A673 (cell line): ENCODE measurements around the gene AFF2. TPM values are rescaled to one million over a fixed set of nuclear protein-coding genes. Genes with fewer than 3 reads are reported as not detected.
A peak's percentile ranks its signal among the peaks of the same experiment; 100 is the strongest.

Experiments
- Bru-seq: library from RNA; stranded (reverse); fragments of 400-500 nt; gene quantifications from one replicate; lab custom pipeline; 2021; lab: Mats Ljungman, UMichigan
- BruChase-seq, 2 experiments: library from RNA; stranded (reverse); fragments of 400-500 nt; gene quantifications; one replicate each; lab custom pipeline; 2021; lab: Mats Ljungman, UMichigan
- BruUV-seq: library from RNA; stranded (reverse); fragments of 400-500 nt; replicated peaks from 2 replicates; lab custom pipeline; 2021; lab: Mats Ljungman, UMichigan
- CTCF ChIA-PET: fragments of 300-600 bp; sonication (Branson Sonifier 250); formaldehyde crosslinking; loops from one replicate; lab custom pipeline; 2022; ENCODE audit warnings: antibody characterized with exemption; lab: Charles Lee
- POLR2A ChIA-PET: fragments of 300-600 bp; sonication (Branson Sonifier 250); formaldehyde crosslinking; loops from one replicate; lab custom pipeline; 2022; ENCODE audit warnings: antibody characterized with exemption; ENCODE audit not compliant: low non-redundant PET; lab: Charles Lee
- DNase-seq: peaks from one replicate; pipeline ENCODE4 v3.0.0-alpha.2; 2015; ENCODE audit warnings: low spot score
- H3K27ac ChIP-seq: fragments of 200-600 bp; sonication (generic); 2 replicates; pipeline ENCODE4 v1.5.1; 2016; ENCODE audit warnings: mixed run types, low read depth, mild to moderate bottlenecking, mixed read lengths, antibody characterized with exemption, low read length; ENCODE audit not compliant: poor library complexity, severe bottlenecking
- H3K27me3 ChIP-seq: fragments of 200-600 bp; sonication (generic); replicated peaks from 2 replicates; pipeline ENCODE4 v1.6.1; 2017; ENCODE audit warnings: mixed run types, low read depth, mild to moderate bottlenecking, mixed read lengths, antibody characterized with exemption, low read length; ENCODE audit not compliant: insufficient read depth, poor library complexity
- H3K36me3 ChIP-seq: fragments of 200-600 bp; sonication (generic); 2 replicates; pipeline ENCODE4 v1.6.1; 2016; ENCODE audit warnings: mixed run types, mild to moderate bottlenecking, mixed read lengths, antibody characterized with exemption, low read length; ENCODE audit not compliant: insufficient read depth, poor library complexity, severe bottlenecking
- H3K4me1 ChIP-seq: fragments of 200-600 bp; sonication (generic); 2 replicates; pipeline ENCODE4 v1.6.1; 2017; ENCODE audit warnings: mixed run types, mild to moderate bottlenecking, mixed read lengths, antibody characterized with exemption, low read length; ENCODE audit not compliant: insufficient read depth, poor library complexity, severe bottlenecking
- H3K4me3 ChIP-seq: fragments of 200-600 bp; sonication (generic); 2 replicates; pipeline ENCODE4 v1.5.1; 2016; ENCODE audit warnings: low read depth, mixed run types, mild to moderate bottlenecking, mixed read lengths, low read length; ENCODE audit not compliant: poor library complexity, severe bottlenecking
- H3K9me3 ChIP-seq: fragments of 200-600 bp; sonication (generic); 2 replicates; pipeline ENCODE4 v1.6.1; 2016; ENCODE audit warnings: mixed run types, low read depth, mild to moderate bottlenecking, mixed read lengths, antibody characterized with exemption, low read length; ENCODE audit not compliant: poor library complexity, severe bottlenecking
- EZH2 ChIP-seq: fragments of 200-600 bp; sonication (generic); IDR thresholded peaks from 2 replicates; pipeline ENCODE4 v1.6.1; 2017; ENCODE audit warnings: borderline replicate concordance, low read depth, mild to moderate bottlenecking, mixed read lengths, antibody characterized with exemption, low read length; ENCODE audit not compliant: poor library complexity, severe bottlenecking
- intact Hi-C: fragments of 100-400 bp; cut with micrococcal nuclease; formaldehyde crosslinking; loops from one replicate; pipeline ENCODE4 v1.10.0; 2022; ENCODE audit not compliant: unreplicated experiment
- long read RNA-seq: library from polyadenylated mRNA; stranded (forward); transcript quantifications from one replicate; pipeline ENCODE4 v2.0.0, GENCODE V29; 2022
- total RNA-seq: library from RNA; stranded (reverse); gene quantifications from 2 replicates; pipeline ENCODE4 v1.2.3, GENCODE V29; 2021
- TF ChIP-seq, protein P1 (sequence below): fragments of 300-800, 200-600 bp; sonication (generic); conservative IDR thresholded peaks from 2 replicates; pipeline ENCODE4 v1.5.1; 2017; ENCODE audit warnings: low read depth, mild to moderate bottlenecking, antibody characterized with exemption, low read length, moderate library complexity, mixed read lengths

The AFF2 gene
- total RNA-seq (not detected in 2 replicates), Bru-seq, nascent RNA (percentile 0 among the genes with signal in this experiment), BruChase-seq, experiment 1, labeled RNA remaining after a 2-hour chase (percentile 0 among the genes with signal in this experiment), BruChase-seq, experiment 2, labeled RNA remaining after a 6-hour chase (percentile 1 among the genes with signal in this experiment)
- long read RNA-seq, result 0 reads

DNA sequence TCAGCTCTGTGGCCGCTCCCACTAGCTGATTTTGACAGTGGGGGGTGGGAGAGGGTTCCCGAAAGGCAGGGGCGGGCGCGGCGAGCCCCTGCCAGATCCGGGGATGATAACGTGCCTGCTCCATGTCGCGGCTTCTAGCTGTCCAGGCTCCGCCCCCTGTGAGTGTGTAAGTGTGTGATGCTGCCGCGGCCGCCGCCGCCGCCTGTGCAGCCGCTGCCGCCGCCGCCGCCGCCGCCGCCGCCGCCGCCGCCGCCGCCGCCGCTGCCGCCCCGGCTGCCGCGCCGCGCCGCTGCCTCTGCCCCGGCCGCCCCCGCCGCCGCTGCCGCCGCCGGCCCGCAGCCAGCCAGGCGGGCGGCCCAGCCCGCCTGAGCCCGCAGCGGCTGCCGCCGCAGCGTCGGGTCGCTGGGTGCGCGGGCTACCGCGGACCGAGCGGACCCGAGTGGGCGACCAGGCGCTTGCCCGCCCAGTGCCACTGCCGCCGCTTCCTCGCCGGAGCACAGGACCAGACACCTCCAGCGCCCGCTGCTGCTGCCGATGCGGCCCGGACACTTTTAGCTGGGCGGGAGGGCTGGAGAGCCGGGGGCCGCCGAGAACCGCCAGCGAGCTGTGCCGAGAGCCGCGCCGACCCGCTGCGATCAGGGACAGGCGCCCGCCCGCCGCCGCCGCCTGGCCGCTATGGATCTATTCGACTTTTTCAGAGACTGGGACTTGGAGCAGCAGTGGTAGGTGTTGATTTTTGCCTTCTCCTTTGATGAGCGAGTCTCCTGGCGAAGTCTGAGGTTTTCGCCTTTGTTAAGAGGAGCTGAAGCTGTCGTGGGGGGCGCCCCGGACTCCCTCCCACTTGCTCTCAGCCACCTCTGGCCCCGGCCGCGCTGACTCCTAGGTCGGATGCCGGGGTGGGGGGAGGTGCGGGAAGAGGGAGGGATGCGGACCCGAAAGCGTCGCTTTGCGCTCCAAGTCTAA lies at the start of gene AFF2:
TSS of gene AFF2 (plus strand) at position 195 of the 963 bp plus-strand sequence. CDS start at position 676, 481 bp downstream.
- no peaks in the 10 kb centered on the region for H3K4me1 ChIP-seq
- no peak within 1 kb of the TSS for H3K27ac ChIP-seq
- ChIA-PET POLR2A (no interaction called here), CTCF (no interaction called here)
- peak; percentile 25 for DNase-seq
- H3K4me3 ChIP-seq, result no peak within 1 kb of the TSS
- no peaks in the 10 kb centered on the region for H3K9me3 ChIP-seq
- peaks cover 36% of the 10 kb centered on the region for H3K27me3 ChIP-seq
- no peaks in the 10 kb centered on the region for H3K36me3 ChIP-seq
- BruUV-seq, result no TSS peak
- TF ChIP-seq, protein P1, sequence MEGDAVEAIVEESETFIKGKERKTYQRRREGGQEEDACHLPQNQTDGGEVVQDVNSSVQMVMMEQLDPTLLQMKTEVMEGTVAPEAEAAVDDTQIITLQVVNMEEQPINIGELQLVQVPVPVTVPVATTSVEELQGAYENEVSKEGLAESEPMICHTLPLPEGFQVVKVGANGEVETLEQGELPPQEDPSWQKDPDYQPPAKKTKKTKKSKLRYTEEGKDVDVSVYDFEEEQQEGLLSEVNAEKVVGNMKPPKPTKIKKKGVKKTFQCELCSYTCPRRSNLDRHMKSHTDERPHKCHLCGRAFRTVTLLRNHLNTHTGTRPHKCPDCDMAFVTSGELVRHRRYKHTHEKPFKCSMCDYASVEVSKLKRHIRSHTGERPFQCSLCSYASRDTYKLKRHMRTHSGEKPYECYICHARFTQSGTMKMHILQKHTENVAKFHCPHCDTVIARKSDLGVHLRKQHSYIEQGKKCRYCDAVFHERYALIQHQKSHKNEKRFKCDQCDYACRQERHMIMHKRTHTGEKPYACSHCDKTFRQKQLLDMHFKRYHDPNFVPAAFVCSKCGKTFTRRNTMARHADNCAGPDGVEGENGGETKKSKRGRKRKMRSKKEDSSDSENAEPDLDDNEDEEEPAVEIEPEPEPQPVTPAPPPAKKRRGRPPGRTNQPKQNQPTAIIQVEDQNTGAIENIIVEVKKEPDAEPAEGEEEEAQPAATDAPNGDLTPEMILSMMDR, result no peak
- peak; percentile 18 for TF ChIP-seq EZH2
- intact Hi-C loops, result no loop called here

GRCh38 chrX:148457279-148457678 lies 43.1 kb upstream of the AFF2 start:
- BruUV-seq, result no TSS peak
- ChIA-PET CTCF (no interaction called here), POLR2A (no interaction called here)
- Histone ChIP-seq H3K27me3 (no peaks in the 10 kb centered on the region), H3K27ac (no peak overlapping the region), H3K4me1 (no peaks in the 10 kb centered on the region), H3K36me3 (no peaks in the 10 kb centered on the region), H3K9me3 (no peaks in the 10 kb centered on the region), H3K4me3 (no peak overlapping the region)
- no peak for TF ChIP-seq EZH2
- TF ChIP-seq, protein P1, result no peak
- intact Hi-C loops, result no loop called here
- DNase-seq, result no peak

- no peaks in the 10 kb centered on the region for H3K36me3 ChIP-seq
- no peaks in the 10 kb centered on the region for H3K9me3 ChIP-seq
- ChIA-PET CTCF (no interaction called here), POLR2A (no interaction called here)
- DNase-seq, result no peak
- intact Hi-C loops, result no loop called here
- H3K4me1 ChIP-seq, result no peaks in the 10 kb centered on the region
- no peaks in the 10 kb centered on the region for H3K27me3 ChIP-seq
- no TSS peak for BruUV-seq
- no peak overlapping the region for H3K27ac ChIP-seq
- TF ChIP-seq EZH2, result no peak
- TF ChIP-seq, protein P1, result no peak
- H3K4me3 ChIP-seq, result no peak overlapping the region
Observed at GRCh38 chrX:148459343-148459742, 41.1 kb upstream of the AFF2 start.
